Upper lobe of left lung (tissue), 6 donors: ENCODE results near the gene MARCO. TPM values are rescaled to one million over a fixed set of nuclear protein-coding genes. Genes with fewer than 3 reads are reported as not detected.

Experiments
- ATAC-seq, 2 donors: fragments of 200-7000 bp; cut with Tn5 transposase; one replicate each; pipeline ENCODE4 v1.9.1; 2022; ENCODE audit warnings: mild to moderate bottlenecking in 2 of 2, moderate library complexity in 2 of 2; ENCODE audit not compliant: low FRiP score in 2 of 2
- DNase-seq, 2 donors: peaks; one replicate each; pipeline ENCODE4 v3.0.0-alpha.2; 2019 to 2020
- H3K27ac ChIP-seq, 4 donors: fragments of 200-600 bp; sonication (generic); one replicate each; pipeline ENCODE4 v1.5.1; 2016 to 2019
- H3K27me3 ChIP-seq, 4 donors: fragments of 200-600 bp; sonication (generic); one replicate each; pipeline ENCODE4 v1.5.1; 2017 to 2019
- H3K36me3 ChIP-seq, 4 donors: fragments of 200-600 bp; sonication (generic); one replicate each; pipeline ENCODE4 v1.5.1; 2016 to 2019
- H3K4me1 ChIP-seq, 4 donors: fragments of 200-600 bp; sonication (generic); one replicate each; pipeline ENCODE4 v1.5.1; 2018 to 2019
- H3K4me3 ChIP-seq, 4 donors: fragments of 200-600 bp; sonication (generic); one replicate each; pipeline ENCODE4 v1.5.1; 2017 to 2019; ENCODE audit warnings: mild to moderate bottlenecking in 2 of 4, moderate library complexity in 1 of 4
- H3K9me3 ChIP-seq, 4 donors: fragments of 200-600 bp; sonication (generic); one replicate each; pipeline ENCODE4 v1.5.1; 2018 to 2019
- CTCF ChIP-seq, 6 experiments: fragments of 450-650 bp in 4 of 6; fragments of 200-600 bp in 2 of 6; sonication (generic) in 2 of 6; IDR thresholded peaks; one replicate each; pipeline ENCODE4 v1.5.1; 2016 to 2019; ENCODE audit warnings: antibody characterized with exemption in 6 of 6
- EP300 ChIP-seq, 4 donors: sonication (generic); formaldehyde crosslinking; IDR thresholded peaks; one replicate each; pipeline ENCODE4 v1.5.1; 2017; ENCODE audit warnings: antibody characterized with exemption in 4 of 4, control low read depth in 2 of 4
- POLR2A ChIP-seq, 4 donors: fragments of 450-650 bp; IDR thresholded peaks; one replicate each; pipeline ENCODE4 v1.5.1; 2016 to 2017; ENCODE audit warnings: antibody characterized with exemption in 4 of 4, mild to moderate bottlenecking in 2 of 4
- POLR2AphosphoS5 ChIP-seq, 2 donors: sonication (generic); formaldehyde crosslinking; IDR thresholded peaks; one replicate each; pipeline ENCODE4 v1.5.1; 2017; ENCODE audit warnings: antibody characterized with exemption in 2 of 2
- WGBS, 2 donors: methylation state at CpG; one replicate each; pipeline ENCODE4 v1.1.5; 2017 to 2018; 5-methylcytosine and 5-hydroxymethylcytosine counted together
- total RNA-seq, 6 donors: library from RNA; depleted of rRNA in 4 of 6; stranded (reverse); fragments of >200 nt in 4 of 6; gene quantifications; one replicate each; pipeline versions ENCODE4 v1.1.0 to v1.2.1, GENCODE V29; 2016 to 2021
- donor health status: DM: no; HTN: no; CAD: no; lungs with moderate emphysema.
- donor health status: DM: no; HTN: yes; CAD: no; lungs with severe emphysema.

MARCO gene
- total RNA-seq, 6 donors from 2014 or later, result 148 to 499 (median 316) TPM

GRCh38 chr2:118932949-118933348 is 9.0 kb upstream of the MARCO start:
- Histone ChIP-seq H3K36me3 (no peaks in the 10 kb centered on the region), H3K4me3 (no peak overlapping the region), H3K4me1 (peaks cover 0 to 3% (median 0%) of the 10 kb centered on the region in 4 donors), H3K9me3 (peaks cover 6 to 22% (median 12%) of the 10 kb centered on the region in 4 donors), H3K27me3 (no peaks in the 10 kb centered on the region), H3K27ac (no peak overlapping the region)
- no peak for DNase-seq
- ATAC-seq, result no peak
- TF ChIP-seq POLR2AphosphoS5 (IDR thresholded peaks at IDR 0.05), result no peak
- TF ChIP-seq EP300 (IDR thresholded peaks at IDR 0.05), result no peak
- no peak for TF ChIP-seq CTCF (IDR thresholded peaks at IDR 0.05)
- no peak for TF ChIP-seq POLR2A (IDR thresholded peaks at IDR 0.05)
- 28 to 47% methylated on average over 1 of the region's 1 CpG for WGBS, 2 donors

GRCh38 chr2:118936306-118936705 is 5.7 kb upstream of the MARCO start:
- DNase-seq (no peak), ATAC-seq (peak in 1 of 2 donors; percentile 58)
- Histone ChIP-seq H3K27ac (peak overlapping the region in 2 of 4 donors; percentile 49 to 57), H3K4me1 (peaks cover 0 to 13% (median 2%) of the 10 kb centered on the region in 4 donors), H3K9me3 (peaks cover 6 to 22% (median 12%) of the 10 kb centered on the region in 4 donors), H3K36me3 (no peaks in the 10 kb centered on the region), H3K27me3 (no peaks in the 10 kb centered on the region), H3K4me3 (no peak overlapping the region)
- WGBS, 2 donors, result 46 to 54% methylated on average over 2 of the region's 2 CpGs
- TF ChIP-seq CTCF (IDR thresholded peaks at IDR 0.05) (no peak), EP300 (IDR thresholded peaks at IDR 0.05) (no peak), POLR2AphosphoS5 (IDR thresholded peaks at IDR 0.05) (no peak), POLR2A (IDR thresholded peaks at IDR 0.05) (peak in 1 of 4 donors; percentile 9)

DNA sequence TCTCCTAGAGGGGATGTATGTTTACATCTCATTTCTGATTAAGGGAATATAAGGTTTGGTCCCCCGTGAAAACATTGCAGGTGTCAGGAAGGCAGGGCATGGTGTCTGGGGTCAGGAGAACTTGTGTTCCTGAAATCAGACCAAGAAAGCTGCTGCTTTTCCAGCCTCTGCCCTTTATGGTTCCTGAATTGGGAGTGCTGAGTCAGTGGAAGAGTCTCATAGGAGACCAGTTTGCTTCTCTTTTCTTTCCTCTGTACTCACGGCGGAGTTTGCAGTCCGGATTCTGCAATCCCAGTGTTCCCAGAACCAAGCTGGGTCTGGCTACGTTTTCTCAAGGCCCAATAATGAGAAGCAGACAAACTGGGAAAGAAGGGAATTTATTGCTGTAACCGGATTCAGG is 5.1 kb upstream of the MARCO start:
- ATAC-seq (peak in 1 of 2 donors; percentile 57), DNase-seq (no peak)
- peaks cover 0 to 13% (median 3%) of the 10 kb centered on the region in 4 donors for H3K4me1 ChIP-seq
- H3K4me3 ChIP-seq, result no peak overlapping the region
- no peaks in the 10 kb centered on the region for H3K36me3 ChIP-seq
- WGBS, 2 donors, result 56 to 72% methylated on average over 6 of the region's 6 CpGs
- TF ChIP-seq POLR2AphosphoS5 (IDR thresholded peaks at IDR 0.05), result no peak
- no peak for TF ChIP-seq POLR2A (IDR thresholded peaks at IDR 0.05)
- TF ChIP-seq CTCF (IDR thresholded peaks at IDR 0.05), result no peak
- TF ChIP-seq EP300 (IDR thresholded peaks at IDR 0.05), result no peak
- no peaks in the 10 kb centered on the region for H3K27me3 ChIP-seq
- H3K9me3 ChIP-seq, result peaks cover 6 to 20% (median 12%) of the 10 kb centered on the region in 4 donors
- peak overlapping the region in 2 of 4 donors; percentile 49 to 57 for H3K27ac ChIP-seq

DNA sequence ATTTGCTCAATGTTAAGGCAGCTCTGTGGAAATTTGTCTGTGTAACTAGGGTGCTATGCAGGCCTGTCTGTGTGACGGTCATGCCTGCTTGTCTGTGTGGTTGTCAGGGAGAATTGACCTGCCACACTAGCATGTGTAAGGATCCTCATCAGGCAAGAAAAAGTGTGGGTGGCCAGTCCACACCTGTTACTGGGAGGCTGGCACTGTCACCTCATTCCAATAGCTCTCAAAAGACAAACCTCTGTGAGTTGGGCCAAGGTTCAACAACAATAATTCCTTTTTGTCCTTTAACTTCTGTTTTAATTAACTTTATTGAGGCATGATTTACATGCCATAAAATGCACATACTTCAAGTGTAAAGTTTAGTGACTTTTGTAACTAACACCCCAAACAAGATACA is 4.2 kb upstream of the MARCO start:
- no peak for TF ChIP-seq POLR2A (IDR thresholded peaks at IDR 0.05)
- TF ChIP-seq CTCF (IDR thresholded peaks at IDR 0.05), result no peak
- no peak for TF ChIP-seq EP300 (IDR thresholded peaks at IDR 0.05)
- TF ChIP-seq POLR2AphosphoS5 (IDR thresholded peaks at IDR 0.05), result no peak
- DNase-seq (no peak), ATAC-seq (no peak)
- Histone ChIP-seq H3K9me3 (peaks cover 2 to 11% (median 5%) of the 10 kb centered on the region in 4 donors), H3K36me3 (no peaks in the 10 kb centered on the region), H3K4me3 (no peak overlapping the region), H3K4me1 (peaks cover 0 to 13% (median 3%) of the 10 kb centered on the region in 4 donors), H3K27ac (no peak overlapping the region), H3K27me3 (no peaks in the 10 kb centered on the region)
- 78 to 86% methylated on average over 1 of the region's 1 CpG for WGBS, 2 donors

- peak in 1 of 2 donors; percentile 20 for ATAC-seq
- Histone ChIP-seq H3K9me3 (no peaks in the 10 kb centered on the region), H3K4me3 (no peak overlapping the region), H3K36me3 (no peaks in the 10 kb centered on the region), H3K4me1 (peaks cover 0 to 13% (median 3%) of the 10 kb centered on the region in 4 donors), H3K27me3 (no peaks in the 10 kb centered on the region), H3K27ac (peak overlapping the region in 2 of 4 donors; percentile 16 to 33)
- TF ChIP-seq EP300 (IDR thresholded peaks at IDR 0.05) (no peak), POLR2AphosphoS5 (IDR thresholded peaks at IDR 0.05) (no peak), POLR2A (IDR thresholded peaks at IDR 0.05) (no peak), CTCF (IDR thresholded peaks at IDR 0.05) (no peak)
- no peak for DNase-seq
Observed at GRCh38 chr2:118939994-118940393, 2.0 kb upstream of the MARCO start.
